Hematopoietic multipotent progenitor cell treated with erythropoietin and hydrocortisone succinate and interleukin-3 and kit ligand, for 4 days (in vitro differentiated cells): Measurements from ENCODE around the gene DCC.
A peak's percentile ranks its signal among the peaks of the same experiment; 100 is the strongest.

ENCODE experiments used
- DNase-seq: peaks from one replicate; pipeline ENCODE4 v3.0.0-alpha.2; 2015

DCC gene, protein sequence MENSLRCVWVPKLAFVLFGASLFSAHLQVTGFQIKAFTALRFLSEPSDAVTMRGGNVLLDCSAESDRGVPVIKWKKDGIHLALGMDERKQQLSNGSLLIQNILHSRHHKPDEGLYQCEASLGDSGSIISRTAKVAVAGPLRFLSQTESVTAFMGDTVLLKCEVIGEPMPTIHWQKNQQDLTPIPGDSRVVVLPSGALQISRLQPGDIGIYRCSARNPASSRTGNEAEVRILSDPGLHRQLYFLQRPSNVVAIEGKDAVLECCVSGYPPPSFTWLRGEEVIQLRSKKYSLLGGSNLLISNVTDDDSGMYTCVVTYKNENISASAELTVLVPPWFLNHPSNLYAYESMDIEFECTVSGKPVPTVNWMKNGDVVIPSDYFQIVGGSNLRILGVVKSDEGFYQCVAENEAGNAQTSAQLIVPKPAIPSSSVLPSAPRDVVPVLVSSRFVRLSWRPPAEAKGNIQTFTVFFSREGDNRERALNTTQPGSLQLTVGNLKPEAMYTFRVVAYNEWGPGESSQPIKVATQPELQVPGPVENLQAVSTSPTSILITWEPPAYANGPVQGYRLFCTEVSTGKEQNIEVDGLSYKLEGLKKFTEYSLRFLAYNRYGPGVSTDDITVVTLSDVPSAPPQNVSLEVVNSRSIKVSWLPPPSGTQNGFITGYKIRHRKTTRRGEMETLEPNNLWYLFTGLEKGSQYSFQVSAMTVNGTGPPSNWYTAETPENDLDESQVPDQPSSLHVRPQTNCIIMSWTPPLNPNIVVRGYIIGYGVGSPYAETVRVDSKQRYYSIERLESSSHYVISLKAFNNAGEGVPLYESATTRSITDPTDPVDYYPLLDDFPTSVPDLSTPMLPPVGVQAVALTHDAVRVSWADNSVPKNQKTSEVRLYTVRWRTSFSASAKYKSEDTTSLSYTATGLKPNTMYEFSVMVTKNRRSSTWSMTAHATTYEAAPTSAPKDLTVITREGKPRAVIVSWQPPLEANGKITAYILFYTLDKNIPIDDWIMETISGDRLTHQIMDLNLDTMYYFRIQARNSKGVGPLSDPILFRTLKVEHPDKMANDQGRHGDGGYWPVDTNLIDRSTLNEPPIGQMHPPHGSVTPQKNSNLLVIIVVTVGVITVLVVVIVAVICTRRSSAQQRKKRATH (N-terminal part only)

DNA sequence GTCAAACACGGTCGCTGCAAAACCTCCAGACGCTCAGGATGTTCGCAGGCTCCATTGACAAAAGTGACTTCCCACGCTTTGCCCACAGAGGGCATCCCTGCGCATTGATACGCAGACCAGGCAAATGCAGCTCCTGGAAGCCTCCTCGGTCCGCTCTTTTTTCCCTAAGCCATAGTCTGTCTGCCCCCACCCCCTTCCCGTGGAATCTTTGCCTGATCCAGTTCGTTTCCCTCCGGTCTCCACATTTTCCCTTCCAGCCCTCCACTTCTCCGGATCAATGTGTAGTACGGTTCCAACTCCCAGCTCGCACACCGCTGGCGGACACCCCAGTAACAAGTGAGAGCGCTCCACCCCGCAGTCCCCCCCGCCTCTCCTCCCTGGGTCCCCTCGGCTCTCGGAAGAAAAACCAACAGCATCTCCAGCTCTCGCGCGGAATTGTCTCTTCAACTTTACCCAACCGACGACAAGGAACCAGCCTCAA is at the start of gene DCC:
Gene DCC, plus strand, starts transcription at position 307 of the 481 bp plus-strand sequence. CDS start 591 bp downstream, outside the sequence.
- peak; percentile 31 for DNase-seq

DNA sequence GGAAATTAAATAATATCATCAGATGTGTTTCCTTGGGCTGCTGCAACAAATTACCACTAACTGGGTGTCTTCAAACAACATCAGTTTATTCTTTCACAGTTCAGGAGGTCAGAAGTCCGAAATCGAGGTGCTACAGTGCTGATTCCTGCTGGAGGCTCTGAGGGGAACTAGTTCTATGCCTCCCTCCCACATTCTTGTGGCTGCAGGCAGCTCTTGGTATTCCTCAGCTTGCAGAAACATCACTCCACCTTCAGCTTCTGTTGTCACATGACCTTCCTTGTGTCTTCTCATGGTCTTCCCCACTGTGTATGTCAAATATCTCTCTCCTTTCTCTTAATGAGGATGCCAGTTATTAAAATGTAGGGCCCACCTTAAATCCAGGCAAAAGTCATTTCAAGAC is 29.3 kb upstream of the DCC start:
- no peak for DNase-seq

DNA sequence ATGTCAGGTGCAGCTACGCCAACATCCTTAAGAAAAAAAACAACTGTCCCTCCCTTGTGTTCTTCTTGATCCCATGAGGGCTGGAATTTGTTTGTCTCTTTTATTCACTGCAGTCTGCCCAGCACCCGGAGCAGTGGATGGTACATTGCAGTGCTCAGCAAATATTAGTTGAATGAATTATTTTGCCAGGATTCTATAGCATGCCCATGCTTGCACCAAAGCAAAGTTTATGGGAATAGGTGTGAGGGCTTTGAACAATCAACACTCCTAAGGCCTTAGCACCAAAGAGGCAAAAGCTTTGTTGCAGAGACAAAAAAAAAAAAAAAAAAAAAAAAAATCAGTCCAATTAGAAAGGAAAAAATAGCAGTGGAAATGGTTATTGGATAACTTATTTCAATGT is 28.7 kb upstream of the DCC start:
- DNase-seq, result no peak

DNA sequence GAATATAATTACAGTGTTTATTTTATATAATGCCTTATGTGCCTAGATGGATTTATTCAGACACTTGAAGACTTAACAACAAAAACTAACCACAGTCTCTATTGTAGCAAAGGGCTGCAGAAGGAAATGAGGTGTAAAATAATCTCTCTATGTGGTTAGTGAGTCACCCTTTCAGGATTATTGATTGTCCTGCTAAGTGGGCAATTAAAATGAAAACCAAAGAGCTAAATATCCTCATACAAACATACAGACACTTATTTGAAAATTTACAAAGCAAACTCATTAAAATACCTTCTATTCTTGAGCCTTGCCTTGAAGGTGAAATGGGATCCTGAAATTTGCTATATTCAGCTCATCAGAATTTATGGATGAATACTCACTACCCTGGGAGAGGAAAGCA is 27.7 kb upstream of the DCC start:
- DNase-seq, result no peak

DNA sequence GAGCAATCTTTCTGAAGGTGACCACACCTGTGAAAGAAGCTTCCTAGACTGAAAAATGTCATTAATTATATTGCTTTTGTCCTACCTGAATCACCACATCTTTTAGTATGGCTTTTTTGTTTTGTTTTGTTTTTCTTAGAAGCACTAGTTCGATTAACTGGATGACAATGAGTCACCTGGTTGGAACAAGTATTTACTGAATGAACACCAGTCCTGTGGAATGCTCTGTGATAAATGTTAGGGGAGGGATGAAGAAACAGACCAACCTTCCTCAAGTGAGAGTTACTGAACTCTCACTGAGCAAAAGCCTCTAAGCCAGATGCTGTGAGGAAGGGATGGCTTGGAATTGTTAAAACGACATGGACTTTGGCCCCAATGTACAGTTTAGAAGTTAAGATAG is 26.8 kb upstream of the DCC start:
- DNase-seq, result no peak

DNA sequence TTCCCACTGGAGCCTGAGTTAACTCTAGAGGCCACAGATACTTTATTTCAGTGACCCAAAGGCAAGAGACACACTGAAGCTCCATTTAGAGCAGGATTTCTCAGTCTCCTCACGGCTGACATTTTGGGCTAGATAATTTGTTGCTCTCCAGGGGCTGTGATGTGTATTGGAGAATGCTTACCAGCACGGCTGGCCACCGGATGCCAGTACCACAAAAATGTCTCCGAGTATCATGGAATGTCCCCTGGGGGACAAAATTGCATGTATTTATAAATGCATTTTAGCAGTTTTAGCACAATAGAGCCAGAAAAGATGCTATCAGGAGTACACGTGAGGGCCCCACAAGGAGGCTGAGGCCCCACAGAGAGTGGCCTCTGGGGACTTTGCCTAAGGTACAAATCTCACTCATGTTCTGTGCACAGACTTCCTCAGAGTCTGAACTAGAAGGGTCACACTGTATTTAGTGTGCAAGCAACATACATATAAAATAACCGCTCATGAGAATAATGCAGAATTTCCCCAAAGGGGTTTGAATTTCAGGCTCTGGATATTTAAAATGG is 20.5 kb upstream of the DCC start:
- DNase-seq, result no peak

DNA sequence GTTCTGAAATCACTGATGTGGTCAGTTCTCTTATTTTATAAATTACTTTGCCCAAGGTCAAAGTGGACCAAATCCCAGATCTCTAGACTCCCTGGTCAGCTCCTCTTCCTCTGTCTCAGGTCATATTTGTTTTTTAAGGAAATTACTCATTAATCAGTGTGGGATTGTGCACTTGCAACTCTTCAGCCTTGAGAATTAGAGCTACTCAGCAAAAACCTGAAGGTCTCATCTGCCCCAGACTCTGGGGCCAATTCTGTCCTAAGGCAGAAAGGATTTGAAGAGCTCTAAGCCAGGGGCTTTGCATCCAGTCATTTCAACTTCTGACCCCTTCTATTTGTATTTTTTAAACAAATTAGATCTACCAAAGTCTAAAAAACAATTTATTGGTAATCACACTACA is 17.7 kb upstream of the DCC start:
- no peak for DNase-seq

DNA sequence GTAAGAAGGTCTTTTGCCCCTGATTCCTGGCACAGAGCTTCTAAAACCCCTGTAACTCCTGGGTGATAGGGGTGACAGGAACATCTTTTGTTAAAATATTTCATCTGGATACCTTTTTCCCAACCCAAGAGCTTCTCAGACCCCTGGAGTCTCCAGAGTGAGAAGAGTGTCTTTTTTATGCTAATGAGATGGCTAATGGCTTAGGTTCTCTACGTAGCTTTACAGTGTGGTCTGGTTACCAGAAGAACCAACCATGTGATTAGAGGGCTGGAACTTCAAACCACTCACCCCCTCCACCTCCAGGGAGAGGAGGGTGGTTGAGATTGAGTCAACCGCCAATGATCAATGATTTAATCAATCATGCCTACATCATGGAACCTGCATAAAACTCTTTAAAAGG is 16.2 kb upstream of the DCC start:
- DNase-seq, result no peak

DNA sequence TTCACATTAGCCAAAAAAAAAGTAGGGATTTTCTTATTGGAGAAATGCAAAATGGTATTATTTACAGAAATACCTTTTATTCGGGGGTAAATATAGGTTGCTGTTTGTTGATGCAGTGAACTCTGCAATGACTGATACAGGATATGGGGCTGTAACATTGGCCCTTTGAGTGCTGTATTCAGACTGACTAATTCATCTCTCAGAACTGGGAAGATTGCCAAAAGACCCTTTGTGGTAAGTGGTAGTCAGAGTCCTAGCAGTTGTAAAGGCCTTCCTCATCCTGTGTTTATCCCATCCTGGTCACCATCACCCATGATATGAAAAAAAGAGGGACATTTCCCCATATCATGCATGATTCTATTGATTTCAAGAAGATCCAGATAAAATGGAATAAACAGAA is 14.0 kb upstream of the DCC start:
- no peak for DNase-seq

DNA sequence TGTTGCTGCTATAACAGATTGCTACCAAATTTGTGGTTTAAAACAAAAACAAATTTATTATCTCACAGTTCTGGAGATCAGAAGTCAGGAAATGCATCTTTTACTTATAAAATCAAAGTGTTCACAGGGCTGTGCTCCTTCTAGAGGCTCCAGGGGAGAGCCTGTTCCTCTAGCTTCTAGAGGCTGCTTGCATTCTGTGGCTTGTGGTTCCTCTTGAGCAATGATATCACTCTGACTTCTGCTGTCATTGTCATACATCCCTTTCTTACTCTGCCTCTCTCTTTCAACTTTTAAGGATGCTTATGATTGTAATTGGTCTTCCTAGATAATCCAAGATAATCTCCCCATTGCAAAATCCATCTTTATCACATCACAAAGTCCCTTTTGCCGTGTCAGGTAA is 6.1 kb upstream of the DCC start:
- no peak for DNase-seq

DNA sequence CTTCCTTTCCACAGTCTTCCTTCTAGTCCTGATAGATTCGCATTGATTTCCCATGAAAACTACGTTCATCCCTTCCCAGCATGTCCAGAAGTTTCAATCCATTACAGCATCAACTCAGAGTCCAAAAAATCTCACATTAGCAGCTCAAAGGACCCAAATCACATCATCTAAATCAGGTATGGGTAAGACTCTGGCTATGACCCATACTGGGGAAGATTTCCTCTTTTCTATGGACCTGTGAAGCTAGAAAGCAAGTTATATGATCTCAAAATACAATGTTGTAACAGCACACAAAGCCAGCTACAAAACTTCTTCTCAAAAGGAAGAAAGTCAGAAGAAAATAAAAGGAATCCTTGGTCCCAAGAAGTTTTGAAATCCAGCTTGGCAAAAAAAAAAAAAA is 5.7 kb upstream of the DCC start:
- DNase-seq, result no peak

DNA sequence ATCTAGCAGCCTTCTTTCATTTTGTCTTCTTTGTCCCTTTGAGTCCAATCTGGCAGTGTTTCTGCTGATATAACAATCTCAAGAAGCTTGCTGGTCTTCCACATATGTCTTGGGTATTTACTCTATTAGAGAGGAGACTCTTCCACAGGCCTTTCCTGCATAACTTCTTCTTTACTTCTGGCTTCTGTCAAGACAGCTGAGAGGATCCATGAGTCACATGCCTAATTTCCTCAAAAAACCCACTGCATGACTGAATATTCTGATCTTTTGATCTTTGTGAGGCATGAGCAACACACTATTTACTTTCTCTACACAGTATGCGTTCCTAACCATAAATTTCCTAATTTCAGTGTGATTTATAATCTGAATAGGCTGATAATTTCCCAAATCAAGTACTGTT is 5.1 kb upstream of the DCC start:
- no peak for DNase-seq

DNA sequence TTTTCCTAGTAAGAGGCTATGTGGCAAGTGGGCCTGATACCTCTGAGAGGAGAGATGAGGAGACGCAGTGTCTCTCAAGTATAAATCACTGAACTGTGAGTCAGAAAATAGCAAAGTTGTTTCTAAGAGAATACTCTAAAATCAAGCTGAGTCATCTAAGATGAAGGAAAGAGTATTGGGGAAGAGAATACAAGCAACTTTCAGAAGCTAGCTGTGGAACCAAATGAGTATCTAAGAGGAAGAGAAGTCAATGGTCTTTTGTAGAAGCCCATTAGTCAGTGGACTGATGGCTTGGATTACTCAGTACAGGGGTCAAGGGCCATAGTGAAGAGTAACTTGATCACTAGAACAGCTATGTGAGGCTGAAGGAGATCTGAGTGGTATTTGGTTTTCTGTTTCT is 2.7 kb upstream of the DCC start:
- DNase-seq, result no peak

DNA sequence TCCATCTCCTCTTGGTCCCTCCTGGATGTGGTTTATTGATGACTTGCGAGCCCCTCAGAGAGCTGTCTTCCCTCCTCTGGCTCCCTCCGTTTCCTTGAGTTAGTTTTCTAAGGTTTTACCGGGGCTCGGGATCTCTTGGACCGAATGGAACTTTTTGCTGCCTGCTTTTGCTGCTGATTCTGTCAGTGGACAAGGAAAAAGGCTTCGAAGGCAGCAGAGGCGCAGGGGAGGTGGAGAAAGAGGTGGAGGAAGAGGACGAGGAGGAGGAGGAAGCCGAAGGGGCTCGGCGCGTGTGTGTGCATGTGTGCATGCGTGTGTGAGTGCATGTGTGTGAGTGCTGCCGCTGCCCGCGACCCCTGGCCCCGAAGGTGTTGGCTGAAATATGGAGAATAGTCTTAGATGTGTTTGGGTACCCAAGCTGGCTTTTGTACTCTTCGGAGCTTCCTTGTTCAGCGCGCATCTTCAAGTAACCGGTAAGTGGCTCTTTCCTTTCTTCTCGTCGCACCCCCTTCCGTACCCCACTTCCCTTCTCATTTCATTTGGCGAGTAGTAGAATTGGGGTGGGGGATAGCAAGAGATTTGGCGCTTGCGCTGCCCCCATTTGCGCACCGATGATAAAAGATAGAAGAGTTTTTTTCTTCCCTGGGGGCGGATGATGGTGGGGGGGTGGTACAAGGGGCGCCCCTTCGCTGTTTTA is 557 bp downstream of the DCC start:
- DNase-seq, result no peak

DNA sequence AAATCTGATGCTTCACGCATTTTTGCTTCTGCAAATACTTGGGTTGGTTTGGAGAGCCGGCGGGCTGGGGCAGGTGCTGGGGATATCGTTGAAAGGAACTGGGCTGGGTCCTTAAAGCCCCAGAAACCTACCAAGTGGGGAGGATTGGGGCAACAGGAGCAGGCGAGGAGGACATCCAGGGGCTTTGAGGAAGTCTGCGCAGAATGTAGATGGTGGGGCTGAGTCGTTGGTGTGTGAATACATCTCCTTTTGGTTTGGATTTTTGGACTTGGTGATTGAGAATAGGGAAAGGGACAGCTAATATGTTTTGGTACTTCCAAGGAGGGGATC is 1.1 kb downstream of the DCC start:
- no peak for DNase-seq

DNA sequence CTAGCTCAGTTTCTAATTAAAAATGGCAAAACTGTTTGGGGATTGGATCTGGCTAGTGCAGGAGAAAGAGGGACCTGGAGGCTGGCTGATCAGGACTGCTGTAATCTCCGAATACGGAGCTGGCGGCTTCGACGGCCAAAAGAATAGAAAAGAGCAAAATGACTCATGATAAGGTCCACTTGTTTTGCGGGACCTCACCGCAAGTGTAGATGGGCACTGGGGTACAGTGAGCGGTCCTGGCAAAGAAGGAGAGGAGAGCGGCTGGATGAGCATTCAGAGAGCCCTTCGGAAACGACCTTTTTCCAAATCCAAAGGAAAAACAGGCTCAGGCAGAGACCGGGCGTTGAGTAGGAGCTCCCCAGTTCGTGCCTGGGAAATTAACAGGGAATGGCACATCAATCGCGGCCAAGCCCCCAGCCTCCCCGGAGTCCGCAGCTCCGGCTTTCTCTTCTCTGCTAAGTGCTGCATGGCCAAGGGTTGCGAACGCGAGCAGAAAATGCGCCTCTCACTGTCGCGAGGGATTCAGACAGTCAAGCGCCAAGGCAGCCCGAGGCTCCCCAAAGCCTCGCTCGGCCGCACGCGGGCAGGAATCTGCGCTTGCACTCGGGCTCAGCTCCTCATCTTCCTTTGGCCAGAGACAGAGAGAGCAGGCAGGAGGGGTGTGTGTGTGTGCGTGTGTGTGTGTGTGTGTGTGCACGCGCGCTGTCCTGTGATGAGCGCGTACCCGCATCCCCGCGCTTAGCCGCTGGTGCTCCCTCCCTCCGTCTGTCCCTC is 1.8 kb downstream of the DCC start:
- DNase-seq, result peak; percentile 5

DNA sequence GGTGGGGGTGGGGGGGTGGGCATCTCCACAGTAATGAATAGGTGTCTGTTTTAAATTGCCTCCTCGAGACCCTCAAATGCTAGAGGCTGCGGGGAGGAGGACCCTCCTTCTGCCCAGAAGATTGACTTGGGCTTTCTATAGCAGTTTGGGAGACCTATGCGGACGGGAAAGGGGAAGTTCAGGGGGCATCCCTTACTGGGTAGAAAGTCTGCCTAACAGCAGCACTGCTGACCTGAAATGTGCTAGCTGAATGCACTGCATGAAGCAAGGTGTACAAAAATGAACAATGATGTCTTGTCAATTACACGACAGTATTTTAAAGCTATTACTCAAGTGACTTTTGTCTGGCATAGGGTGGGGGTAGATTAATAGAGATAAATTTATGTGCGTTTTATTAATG is 2.5 kb downstream of the DCC start:
- peak; percentile 4 for DNase-seq

DNA sequence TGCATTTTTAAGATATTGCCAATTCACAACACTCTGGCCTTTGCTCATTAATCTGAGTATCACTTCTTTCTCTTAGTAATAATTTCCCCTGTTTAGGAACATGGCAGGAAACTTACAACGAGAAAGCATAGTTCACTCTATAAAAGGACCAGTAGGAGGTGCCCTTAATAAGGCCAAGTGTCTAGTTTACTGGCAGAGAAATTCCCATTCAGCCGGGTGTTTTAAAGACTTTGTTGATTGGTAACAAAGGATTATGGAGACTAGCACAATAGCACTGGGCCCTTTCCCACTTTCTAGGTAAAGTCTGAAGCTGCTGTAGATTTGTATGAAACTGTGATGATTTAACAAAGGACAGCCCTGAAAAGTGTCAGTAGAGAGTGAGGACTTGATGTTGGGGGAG is 3.1 kb downstream of the DCC start:
- DNase-seq, result no peak

DNA sequence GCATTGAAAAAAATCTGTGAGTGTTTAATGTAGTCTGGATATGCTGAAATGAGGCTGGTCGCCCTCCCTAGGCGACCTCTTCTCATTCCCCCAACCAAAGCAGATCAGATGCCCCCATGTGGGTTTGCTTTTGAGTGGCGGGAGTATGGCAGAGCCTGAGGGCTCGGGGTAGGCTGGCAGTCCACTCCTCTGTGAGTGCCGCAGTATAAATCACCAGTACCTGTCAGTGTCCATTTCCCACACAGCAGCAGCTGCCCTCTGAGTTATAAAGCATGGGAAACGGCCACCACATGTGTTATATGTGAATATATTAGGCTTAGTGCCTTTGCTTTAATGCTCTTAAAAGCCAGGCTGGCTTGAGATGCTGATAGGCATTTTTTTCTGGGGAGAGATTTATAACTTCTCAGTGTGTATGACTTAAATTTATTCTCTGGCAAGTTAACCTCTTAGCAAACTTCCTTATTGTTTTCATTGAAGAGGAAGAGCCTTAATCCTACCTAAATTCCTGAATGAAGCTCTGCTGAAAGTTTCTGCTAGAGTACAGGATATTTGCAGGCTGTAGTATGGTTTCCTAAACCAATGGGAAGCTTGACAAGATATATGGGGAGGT is 3.8 kb downstream of the DCC start:
- no peak for DNase-seq

DNA sequence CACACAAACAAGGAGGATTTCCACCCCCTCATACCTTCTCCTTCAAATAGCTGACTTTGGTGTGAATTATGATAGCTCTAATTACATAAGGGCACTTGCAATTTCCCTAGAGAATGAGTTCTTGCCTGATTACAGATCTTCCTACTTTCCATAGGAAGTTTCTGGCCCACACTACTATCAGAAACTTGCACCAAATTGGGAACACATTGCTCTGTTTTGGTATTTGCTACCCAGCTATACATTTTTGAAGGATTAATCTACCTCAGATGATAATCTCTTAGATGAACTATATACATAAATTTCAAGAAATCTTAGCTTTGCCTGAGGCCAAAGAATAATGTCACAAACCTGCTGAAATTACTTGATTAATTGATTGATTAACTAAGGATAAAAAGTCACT is 4.9 kb downstream of the DCC start:
- DNase-seq, result no peak

DNA sequence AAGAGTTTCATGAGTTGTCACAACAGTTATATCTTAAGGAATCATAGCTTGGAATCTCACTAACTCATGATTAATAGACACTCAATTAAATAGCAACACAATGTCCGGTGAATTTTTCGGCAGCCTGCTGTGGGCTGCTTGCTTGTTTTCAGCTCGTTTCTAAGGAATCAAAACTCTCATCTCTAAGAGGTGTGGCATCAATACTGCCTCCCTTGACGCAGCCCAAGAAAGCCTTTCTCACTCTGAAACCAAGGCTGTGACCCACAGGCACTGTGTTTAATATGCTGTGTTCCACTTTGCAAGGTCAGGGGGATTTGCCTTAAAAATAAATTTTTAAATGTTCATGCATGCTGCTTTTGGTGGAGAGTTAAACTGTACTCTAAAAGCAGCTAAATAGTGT is 5.4 kb downstream of the DCC start:
- no peak for DNase-seq
